GM12891 (cell line): ENCODE results near the gene NSD1.

Source experiments
- DNase-seq: peaks from one replicate; pipeline ENCODE4 v3.0.0; 2011; ENCODE audit warnings: low spot score; ENCODE audit not compliant: insufficient read length
- FAIRE-seq: peaks from 2 replicates; lab custom pipeline; 2011; peaks lifted over from hg19 to GRCh38; lab: Jason Lieb, UNC
- PAX5 ChIP-seq: IDR thresholded peaks from 2 replicates; pipeline ENCODE4 v1.6.1; 2011; ENCODE audit warnings: low read length, moderate library complexity, mild to moderate bottlenecking; ENCODE audit not compliant: insufficient read depth, severe bottlenecking
- POLR2A ChIP-seq: IDR thresholded peaks from 2 replicates; pipeline ENCODE4 v1.6.1; 2011; ENCODE audit warnings: low read depth, low read length, control low read depth
- POLR2AphosphoS5 ChIP-seq: IDR thresholded peaks from 2 replicates; pipeline ENCODE4 v1.6.1; 2011; ENCODE audit warnings: low read depth, low read length, control low read depth
- POU2F2 ChIP-seq: IDR thresholded peaks from 2 replicates; pipeline ENCODE4 v1.6.1; 2011; ENCODE audit warnings: low read depth, mild to moderate bottlenecking, control low read depth, low read length, moderate library complexity
- SPI1 ChIP-seq: IDR thresholded peaks from 2 replicates; pipeline ENCODE4 v1.6.1; 2011; ENCODE audit warnings: low read depth, low read length, control low read depth
- TAF1 ChIP-seq: IDR thresholded peaks from 2 replicates; pipeline ENCODE4 v1.6.1; 2011; ENCODE audit warnings: low read depth, low read length, control low read depth

The NSD1 gene

GRCh38 chr5:177126771-177127170, 6.8 kb upstream of the NSD1 start:
- no peak for DNase-seq
- no peak for FAIRE-seq
- no peak for TF ChIP-seq POU2F2
- TF ChIP-seq POLR2A: no peak
- no peak for TF ChIP-seq PAX5
- TF ChIP-seq TAF1: no peak
- no peak for TF ChIP-seq POLR2AphosphoS5
- TF ChIP-seq SPI1: no peak

- FAIRE-seq (no peak), DNase-seq (no peak)
- TF ChIP-seq TAF1 (no peak), POLR2AphosphoS5 (no peak), POU2F2 (no peak), POLR2A (no peak), SPI1 (0 out of 2 replicates have a peak, but pooled peaks have one; percentile 22)
Measured at GRCh38 chr5:177128551-177128981, 5.0 kb upstream of the NSD1 start.

GRCh38 chr5:177130211-177131018, 3.2 kb upstream of the NSD1 start:
- no peak for FAIRE-seq
- no peak for DNase-seq
- no peak for TF ChIP-seq POU2F2
- TF ChIP-seq POLR2AphosphoS5: no peak
- no peak for TF ChIP-seq POLR2A
- no peak for TF ChIP-seq TAF1
- no peak for TF ChIP-seq SPI1
- no peak for TF ChIP-seq PAX5

- no peak for TF ChIP-seq POU2F2
- no peak for TF ChIP-seq POLR2AphosphoS5
- no peak for TF ChIP-seq TAF1
- FAIRE-seq: no peak
- DNase-seq: no peak
Measured at GRCh38 chr5:177131019-177131320, 2.6 kb upstream of the NSD1 start.

- FAIRE-seq (no peak), DNase-seq (no peak)
- TF ChIP-seq SPI1 (no peak), POU2F2 (no peak), POLR2AphosphoS5 (no peak), TAF1 (no peak), POLR2A (no peak), PAX5 (no peak)
Measured at GRCh38 chr5:177131352-177132135, 2.0 kb upstream of the NSD1 start.

GRCh38 chr5:177132136-177133095, 1.2 kb upstream of the NSD1 start:
- FAIRE-seq: no peak

GRCh38 chr5:177133853-177134696, 502 bp downstream of the NSD1 start:
- FAIRE-seq (peak; percentile 28), DNase-seq (no peak)
- TF ChIP-seq TAF1: peak; percentile 67; the same call in 1 of the 2 replicates
- no peak for TF ChIP-seq POU2F2
- peak; percentile 50; the same call in 1 of the 2 replicates for TF ChIP-seq POLR2A
- peak; percentile 40 for TF ChIP-seq POLR2AphosphoS5
- no peak for TF ChIP-seq PAX5
- TF ChIP-seq SPI1: peak; percentile 40; the same call in 1 of the 2 replicates

More at GRCh38 chr5:177132136-177133095, 1.2 kb upstream of the NSD1 start:
- DNase-seq: no peak
- TF ChIP-seq POLR2AphosphoS5 (no peak), POU2F2 (no peak), PAX5 (no peak), SPI1 (no peak), TAF1 (no peak), POLR2A (no peak)

GRCh38 chr5:177134697-177135225, 1.2 kb downstream of the NSD1 start:
- DNase-seq (no peak), FAIRE-seq (no peak)
- no peak for TF ChIP-seq POLR2AphosphoS5
- no peak for TF ChIP-seq TAF1
- no peak for TF ChIP-seq SPI1
- TF ChIP-seq POLR2A: no peak
- TF ChIP-seq POU2F2: no peak
- TF ChIP-seq PAX5: no peak
